Hepatocyte (in vitro differentiated cells): ENCODE measurements around the gene AMBP.

Experiments used
- CTCF ChIP-seq: fragments of 200-600 bp; sonication (generic); IDR thresholded peaks from 2 replicates; pipeline ENCODE4 v1.5.1; 2016; ENCODE audit warnings: antibody characterized with exemption, mild to moderate bottlenecking; ENCODE audit not compliant: poor library complexity
- EZH2 ChIP-seq: fragments of 200-600 bp; sonication (generic); IDR thresholded peaks from 2 replicates; pipeline ENCODE4 v1.6.1; 2016; ENCODE audit warnings: antibody characterized with exemption, mild to moderate bottlenecking, borderline replicate concordance
- EZH2phosphoT487 ChIP-seq: fragments of 200-600 bp; sonication (generic); IDR thresholded peaks from one replicate; pipeline ENCODE4 v1.6.1; 2018; ENCODE audit warnings: antibody characterized with exemption, mild to moderate bottlenecking, low read depth, moderate library complexity; ENCODE audit not compliant: unreplicated experiment, severe bottlenecking

- TF ChIP-seq CTCF (no peak), EZH2phosphoT487 (no peak), EZH2 (no peak)
Measured at GRCh38 chr9:114086607-114087006, 8.5 kb upstream of the AMBP start.
